Measurements from ENCODE around the gene XPOT. TPM values are rescaled to one million over a fixed set of nuclear protein-coding genes. Genes with fewer than 3 reads are reported as not detected.

Gene XPOT
- total RNA-seq, 4 donors from 2014 or later: 54.7 to 85.5 (median 63.6) TPM

GRCh38 chr12:64392221-64392620 is 12.0 kb upstream of the XPOT start:
- 80 to 92% methylated on average over 3 of the region's 3 CpGs for WGBS, 2 donors
- intact Hi-C loops (cut with DNase I): no loop called here
- H3K27me3 ChIP-seq: no peaks in the 10 kb centered on the region
- no peaks in the 10 kb centered on the region for H3K36me3 ChIP-seq
- peaks cover 8 to 9% of the 10 kb centered on the region in 2 donors for H3K4me1 ChIP-seq
- no peak overlapping the region for H3K4me3 ChIP-seq (replicated peaks in 1 of 3)
- H3K9me3 ChIP-seq: no peaks in the 10 kb centered on the region
- no peak for TF ChIP-seq POLR2A (IDR thresholded peaks at IDR 0.05)
- peak in 3 of 6 experiments; percentile 25 to 29 (median 26) for TF ChIP-seq CTCF (IDR thresholded peaks at IDR 0.05)
- DNase-seq: no peak
- H3K27ac ChIP-seq: no peak overlapping the region

DNA sequence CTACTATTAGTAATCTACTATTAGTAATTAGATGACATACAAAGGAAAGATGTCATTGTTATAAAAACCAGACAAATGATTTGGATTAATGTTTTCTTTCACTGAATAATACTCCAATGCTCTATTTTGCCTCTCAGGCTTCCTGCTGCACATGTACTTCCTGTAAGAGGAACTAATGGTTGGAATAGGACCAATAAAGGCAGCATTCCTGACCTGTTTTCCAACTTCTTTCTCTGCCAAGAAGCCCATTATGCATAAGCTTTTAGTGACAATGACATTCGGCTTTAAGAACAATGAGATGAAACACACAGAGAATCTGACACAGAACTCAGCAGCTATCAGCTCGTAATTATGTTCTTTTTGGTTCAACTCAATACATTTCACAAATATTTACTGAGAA is 8.5 kb upstream of the XPOT start:
- no peak for TF ChIP-seq CTCF (IDR thresholded peaks at IDR 0.05)
- no peak for TF ChIP-seq POLR2A (IDR thresholded peaks at IDR 0.05)
- H3K27me3 ChIP-seq: no peaks in the 10 kb centered on the region
- H3K27ac ChIP-seq: no peak overlapping the region
- intact Hi-C loops (cut with DNase I): no loop called here
- no peaks in the 10 kb centered on the region for H3K36me3 ChIP-seq
- peaks cover 0 to under 1% of the 10 kb centered on the region in 2 donors for H3K4me1 ChIP-seq
- 50 to 59% methylated on average over 2 of the region's 2 CpGs for WGBS, 2 donors
- H3K4me3 ChIP-seq (replicated peaks in 1 of 3): no peak overlapping the region
- H3K9me3 ChIP-seq: no peaks in the 10 kb centered on the region
- no peak for DNase-seq

- no peaks in the 10 kb centered on the region for H3K36me3 ChIP-seq
- intact Hi-C loops (cut with DNase I): loop anchor here (5.0 kb wide), 1 partner anchor 52 kb away; the partner anchor contains the start of gene TBK1
- 44 to 55% methylated on average over 4 of the region's 4 CpGs for WGBS, 2 donors
These were observed 4.2 kb upstream of the XPOT start for GRCh38 chr12:64400041-64400440.

GRCh38 chr12:64402181-64402580 is 2.0 kb upstream of the XPOT start:
- no peak overlapping the region for H3K4me3 ChIP-seq (replicated peaks in 1 of 3)
- TF ChIP-seq POLR2A (IDR thresholded peaks at IDR 0.05) (no peak), CTCF (IDR thresholded peaks at IDR 0.05) (no peak)
- 93 to 95% methylated on average over 5 of the region's 5 CpGs for WGBS, 2 donors
- intact Hi-C loops (cut with DNase I): loop anchor here (5.0 kb wide), 1 partner anchor 50 kb away; the partner anchor contains the start of gene TBK1
- H3K27me3 ChIP-seq: no peaks in the 10 kb centered on the region
- DNase-seq: no peak
- H3K36me3 ChIP-seq: no peaks in the 10 kb centered on the region
- no peak overlapping the region for H3K27ac ChIP-seq
- peaks cover 4 to 9% of the 10 kb centered on the region in 2 donors for H3K4me1 ChIP-seq
- H3K9me3 ChIP-seq: no peaks in the 10 kb centered on the region

More at GRCh38 chr12:64400041-64400440, 4.2 kb upstream of the XPOT start:
- Histone ChIP-seq H3K9me3 (no peaks in the 10 kb centered on the region), H3K4me3 (replicated peaks in 1 of 3) (no peak overlapping the region), H3K4me1 (peaks cover 3 to 4% of the 10 kb centered on the region in 2 donors), H3K27me3 (no peaks in the 10 kb centered on the region), H3K27ac (no peak overlapping the region)
- TF ChIP-seq CTCF (IDR thresholded peaks at IDR 0.05): no peak
- TF ChIP-seq POLR2A (IDR thresholded peaks at IDR 0.05): no peak
- peak in 1 of 2 donors; percentile 16 for DNase-seq

- TF ChIP-seq POLR2A (IDR thresholded peaks at IDR 0.05) (no peak), CTCF (IDR thresholded peaks at IDR 0.05) (no peak)
- no peaks in the 10 kb centered on the region for H3K27me3 ChIP-seq
- peaks cover 8 to 14% of the 10 kb centered on the region in 2 donors for H3K4me1 ChIP-seq
- no peaks in the 10 kb centered on the region for H3K9me3 ChIP-seq
- intact Hi-C loops (cut with DNase I): loop anchor here (5.0 kb wide), 1 partner anchor 48 kb away; the partner anchor contains the start of gene TBK1
- DNase-seq: peak in 1 of 2 donors; percentile 55
- H3K36me3 ChIP-seq: no peaks in the 10 kb centered on the region
- H3K4me3 ChIP-seq (replicated peaks in 1 of 3): peak overlapping the region; percentile 71 to 99 (median 90)
- peak overlapping the region; percentile 95 to 96 (median 96) for H3K27ac ChIP-seq
- 0 to 2% methylated on average over 20 to 37 of the region's 78 CpGs for WGBS, 2 donors
These were observed 471 bp downstream of the XPOT start for GRCh38 chr12:64404470-64405256.

Measured in thyroid gland (tissue), 4 donors.